K562 (cell line): ENCODE data around the gene SPIN3. TPM values are rescaled to one million over a fixed set of nuclear protein-coding genes. Genes with fewer than 3 reads are reported as not detected.

Experiments
- FOSL1 ChIP-seq: fragments of 200-800 bp; sonication (Bioruptor generic); conservative IDR thresholded peaks from 2 replicates; pipeline ENCODE4 v1.6.1; 2016; ENCODE audit warnings: missing genetic modification characterization, missing compliant biosample characterization
- GTF2B ChIP-seq: IDR thresholded peaks from 2 replicates; pipeline ENCODE4 v1.6.1; 2011; ENCODE audit not compliant: insufficient read length; ENCODE audit errors: extremely low read depth
- HOXB6 ChIP-seq: fragments of 250-450 bp; sonication (Bioruptor Pico); IDR thresholded peaks from 2 replicates; pipeline ENCODE4 v1.5.1; 2022; ENCODE audit warnings: mild to moderate bottlenecking, borderline replicate concordance
- ZBTB17 ChIP-seq: fragments of 450-650 bp; formaldehyde crosslinking; IDR thresholded peaks from 2 replicates; pipeline ENCODE4 v1.4.0; 2020; ENCODE audit warnings: mild to moderate bottlenecking
- ZNF561 ChIP-seq: fragments of 450-650 bp; formaldehyde crosslinking; conservative IDR thresholded peaks from 2 replicates; pipeline ENCODE4 v1.4.0; 2020; ENCODE audit warnings: mild to moderate bottlenecking, moderate library complexity
- ZNF584 ChIP-seq: fragments of 200-800 bp; sonication (Bioruptor generic); IDR thresholded peaks from 2 replicates; pipeline ENCODE4 v1.6.1; 2016; ENCODE audit warnings: low read depth, mild to moderate bottlenecking, missing genetic modification characterization, missing compliant biosample characterization
- polyA plus RNA-seq, 8 experiments: library from polyadenylated mRNA; depleted of rRNA in 4 of 8; stranded (reverse) in 5 of 8; unstranded in 3 of 8; fragments of >200 nt; fragmentation: Nextera tagmentation in 2 of 8; fragmentation: Illumina TruSeq in 1 of 8; extraction: Ambion mirVana in 2 of 8; extraction: Trizol in 1 of 8; gene quantifications; 2 replicates each; pipeline versions ENCODE4 v1.2.1 to v1.2.3, GENCODE V29; 2011 to 2014; ENCODE audit warnings: inconsistent platforms in 1 of 8, missing spikeins in 1 of 8
- total RNA-seq, 7 experiments: library from RNA; depleted of rRNA in 6 of 7; stranded (reverse); fragments of >200 nt in 6 of 7; fragmentation: Illumina TruSeq in 2 of 7; extraction: Trizol in 2 of 7; gene quantifications; 2 replicates each; pipeline versions ENCODE4 v1.2.1 to v1.2.3, GENCODE V29; 2011 to 2021; ENCODE audit warnings: low replicate concordance in 1 of 7
- TF ChIP-seq, protein P1 (sequence below): fragments of 250-450 bp; sonication (Bioruptor Pico); IDR thresholded peaks from 2 replicates; pipeline ENCODE4 v1.4.0; 2020; ENCODE audit warnings: mild to moderate bottlenecking, moderate library complexity
- TF ChIP-seq, protein P2 (sequence below): sonication (generic); formaldehyde crosslinking; IDR thresholded peaks from 2 replicates; pipeline ENCODE4 v1.9.0; 2022; ENCODE audit warnings: mild to moderate bottlenecking, missing genetic modification reagents
- TF ChIP-seq, protein P3 (sequence below), 2 experiments: fragments of 450-650 bp; conservative IDR thresholded peaks; 2 replicates each; pipeline ENCODE4 v1.6.1; 2017; ENCODE audit warnings: mild to moderate bottlenecking in 2 of 2, moderate library complexity in 2 of 2

The SPIN3 gene
- total and polyA plus RNA-seq, 9 of the 15 experiments (the other 6 are each of a cell fraction or from before 2014, with no cell fraction given): 1.6 to 8.0 (median 6.4) TPM

DNA sequence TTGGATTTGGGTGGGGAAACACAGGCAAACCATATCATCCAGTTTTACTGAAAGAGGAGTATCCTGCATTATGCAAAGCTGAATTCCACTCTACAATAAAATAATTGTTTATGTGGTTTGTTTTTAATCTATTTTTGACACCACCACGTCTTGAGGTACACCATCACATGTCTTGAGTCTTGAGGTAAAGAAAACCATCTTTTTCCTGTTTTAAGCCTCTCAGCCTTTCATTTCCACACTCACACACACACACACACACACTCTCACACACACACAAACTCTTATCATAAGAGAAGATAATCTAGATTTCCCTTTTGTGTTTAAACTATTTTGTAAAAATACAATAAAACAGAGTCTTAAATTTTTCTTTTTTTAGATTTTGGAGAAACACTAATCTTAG is 32.0 kb downstream of the SPIN3 start (continued):
- TF ChIP-seq, protein P1, sequence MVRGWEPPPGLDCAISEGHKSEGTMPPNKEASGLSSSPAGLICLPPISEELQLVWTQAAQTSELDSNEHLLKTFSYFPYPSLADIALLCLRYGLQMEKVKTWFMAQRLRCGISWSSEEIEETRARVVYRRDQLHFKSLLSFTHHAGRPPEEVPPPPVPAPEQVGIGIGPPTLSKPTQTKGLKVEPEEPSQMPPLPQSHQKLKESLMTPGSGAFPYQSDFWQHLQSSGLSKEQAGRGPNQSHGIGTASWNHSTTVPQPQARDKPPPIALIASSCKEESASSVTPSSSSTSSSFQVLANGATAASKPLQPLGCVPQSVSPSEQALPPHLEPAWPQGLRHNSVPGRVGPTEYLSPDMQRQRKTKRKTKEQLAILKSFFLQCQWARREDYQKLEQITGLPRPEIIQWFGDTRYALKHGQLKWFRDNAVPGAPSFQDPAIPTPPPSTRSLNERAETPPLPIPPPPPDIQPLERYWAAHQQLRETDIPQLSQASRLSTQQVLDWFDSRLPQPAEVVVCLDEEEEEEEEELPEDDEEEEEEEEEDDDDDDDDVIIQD: no peak
- TF ChIP-seq ZNF584 (no peak), GTF2B (no peak), ZNF561 (no peak), ZBTB17 (CRISPR knock-in tag) (no peak), HOXB6 (CRISPR knock-in tag) (no peak), FOSL1 (tag) (no peak)
- TF ChIP-seq, protein P2, sequence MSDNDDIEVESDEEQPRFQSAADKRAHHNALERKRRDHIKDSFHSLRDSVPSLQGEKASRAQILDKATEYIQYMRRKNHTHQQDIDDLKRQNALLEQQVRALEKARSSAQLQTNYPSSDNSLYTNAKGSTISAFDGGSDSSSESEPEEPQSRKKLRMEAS (CRISPR knock-in tag): no peak
- TF ChIP-seq, protein P3, sequence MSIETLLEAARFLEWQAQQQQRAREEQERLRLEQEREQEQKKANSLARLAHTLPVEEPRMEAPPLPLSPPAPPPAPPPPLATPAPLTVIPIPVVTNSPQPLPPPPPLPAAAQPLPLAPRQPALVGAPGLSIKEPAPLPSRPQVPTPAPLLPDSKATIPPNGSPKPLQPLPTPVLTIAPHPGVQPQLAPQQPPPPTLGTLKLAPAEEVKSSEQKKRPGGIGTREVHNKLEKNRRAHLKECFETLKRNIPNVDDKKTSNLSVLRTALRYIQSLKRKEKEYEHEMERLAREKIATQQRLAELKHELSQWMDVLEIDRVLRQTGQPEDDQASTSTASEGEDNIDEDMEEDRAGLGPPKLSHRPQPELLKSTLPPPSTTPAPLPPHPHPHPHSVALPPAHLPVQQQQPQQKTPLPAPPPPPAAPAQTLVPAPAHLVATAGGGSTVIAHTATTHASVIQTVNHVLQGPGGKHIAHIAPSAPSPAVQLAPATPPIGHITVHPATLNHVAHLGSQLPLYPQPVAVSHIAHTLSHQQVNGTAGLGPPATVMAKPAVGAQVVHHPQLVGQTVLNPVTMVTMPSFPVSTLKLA (conservative IDR thresholded peaks at IDR 0.05): no peak
